Measurements from ENCODE around the gene C5orf58.
"Not testable (repeated sequence)": the region's sequence is repeated elsewhere in the genome, so short reads cannot be mapped to it uniquely, and the experiment has no call there.

C5orf58 gene

GRCh38 chr5:170233358-170233892 lies 640 bp downstream of the C5orf58 start:
- H3K36me3 Mint-ChIP-seq (ENCODE audit: low read depth): no peaks in the 10 kb centered on the region
- intact Hi-C loops (cut with micrococcal nuclease): no loop called here
- no peak overlapping the region for H3K4me3 Mint-ChIP-seq
- H3K9me3 Mint-ChIP-seq: no peaks in the 10 kb centered on the region
- no peaks in the 10 kb centered on the region for H3K4me1 Mint-ChIP-seq (ENCODE audit: low read depth)
- H3K27me3 Mint-ChIP-seq: no peaks in the 10 kb centered on the region
- H3K27ac Mint-ChIP-seq: no peak overlapping the region

GRCh38 chr5:170235876-170236864 lies 3.4 kb downstream of the C5orf58 start:
- Mint-ChIP-seq H3K4me1 (ENCODE audit: low read depth) (no peaks in the 10 kb centered on the region), H3K27me3 (no peaks in the 10 kb centered on the region), H3K9me3 (no peaks in the 10 kb centered on the region), H3K4me3 (no peak overlapping the region), H3K27ac (no peak overlapping the region), H3K36me3 (ENCODE audit: low read depth) (no peaks in the 10 kb centered on the region)
- intact Hi-C loops (cut with micrococcal nuclease): no loop called here

GRCh38 chr5:170238456-170239196 lies 5.8 kb downstream of the C5orf58 start:
- no peaks in the 10 kb centered on the region for H3K27me3 Mint-ChIP-seq
- H3K4me3 Mint-ChIP-seq: no peak overlapping the region
- no peak overlapping the region for H3K27ac Mint-ChIP-seq
- intact Hi-C loops (cut with micrococcal nuclease): no loop called here
- no peaks in the 10 kb centered on the region for H3K4me1 Mint-ChIP-seq (ENCODE audit: low read depth)
- no peaks in the 10 kb centered on the region for H3K36me3 Mint-ChIP-seq (ENCODE audit: low read depth)
- H3K9me3 Mint-ChIP-seq: no peaks in the 10 kb centered on the region

GRCh38 chr5:170245436-170245835 lies 12.7 kb downstream of the C5orf58 start:
- H3K4me1 Mint-ChIP-seq (ENCODE audit: low read depth); intact Hi-C loops (cut with micrococcal nuclease); H3K27ac Mint-ChIP-seq; H3K27me3 Mint-ChIP-seq; H3K4me3 Mint-ChIP-seq: not testable (repeated sequence)
- H3K36me3 Mint-ChIP-seq (ENCODE audit: low read depth): peaks cover 59% of the 10 kb centered on the region
- peaks cover 20% of the 10 kb centered on the region for H3K9me3 Mint-ChIP-seq

- H3K27ac Mint-ChIP-seq: no peak overlapping the region
Measured at GRCh38 chr5:170246126-170246870, 13.5 kb downstream of the C5orf58 start.

GRCh38 chr5:170247363-170247762 lies 14.6 kb downstream of the C5orf58 start:
- Mint-ChIP-seq H3K4me1 (ENCODE audit: low read depth) (peaks cover 5% of the 10 kb centered on the region), H3K27ac (no peak overlapping the region), H3K4me3 (no peak overlapping the region), H3K36me3 (ENCODE audit: low read depth) (peaks cover 78% of the 10 kb centered on the region), H3K9me3 (peaks cover 20% of the 10 kb centered on the region), H3K27me3 (no peaks in the 10 kb centered on the region)
- intact Hi-C loops (cut with micrococcal nuclease): no loop called here

More at GRCh38 chr5:170246126-170246870, 13.5 kb downstream of the C5orf58 start:
- Mint-ChIP-seq H3K9me3 (peaks cover 20% of the 10 kb centered on the region), H3K4me3 (no peak overlapping the region), H3K27me3 (no peaks in the 10 kb centered on the region), H3K36me3 (ENCODE audit: low read depth) (peaks cover 67% of the 10 kb centered on the region), H3K4me1 (ENCODE audit: low read depth) (peaks cover 5% of the 10 kb centered on the region)
- intact Hi-C loops (cut with micrococcal nuclease): no loop called here

- no peak overlapping the region for H3K27ac Mint-ChIP-seq
Measured at GRCh38 chr5:170248172-170248930, 15.6 kb downstream of the C5orf58 start.

GRCh38 chr5:170248931-170249227 lies 16.1 kb downstream of the C5orf58 start:
- H3K9me3 Mint-ChIP-seq: peaks cover 20% of the 10 kb centered on the region
- H3K4me3 Mint-ChIP-seq; H3K27me3 Mint-ChIP-seq; H3K4me1 Mint-ChIP-seq (ENCODE audit: low read depth); H3K27ac Mint-ChIP-seq; intact Hi-C loops (cut with micrococcal nuclease): not testable (repeated sequence)
- peaks cover 93% of the 10 kb centered on the region for H3K36me3 Mint-ChIP-seq (ENCODE audit: low read depth)

More at GRCh38 chr5:170248172-170248930, 15.6 kb downstream of the C5orf58 start:
- intact Hi-C loops (cut with micrococcal nuclease): no loop called here
- Mint-ChIP-seq H3K4me3 (no peak overlapping the region), H3K36me3 (ENCODE audit: low read depth) (peaks cover 88% of the 10 kb centered on the region), H3K4me1 (ENCODE audit: low read depth) (peaks cover 5% of the 10 kb centered on the region), H3K27me3 (no peaks in the 10 kb centered on the region), H3K9me3 (peaks cover 20% of the 10 kb centered on the region)

- no peaks in the 10 kb centered on the region for H3K27me3 Mint-ChIP-seq
- H3K36me3 Mint-ChIP-seq (ENCODE audit: low read depth): peaks cover 98% of the 10 kb centered on the region
- peaks cover 7% of the 10 kb centered on the region for H3K4me1 Mint-ChIP-seq (ENCODE audit: low read depth)
- H3K27ac Mint-ChIP-seq: no peak overlapping the region
- no peak overlapping the region for H3K4me3 Mint-ChIP-seq
- intact Hi-C loops (cut with micrococcal nuclease): no loop called here
- H3K9me3 Mint-ChIP-seq: peaks cover 18% of the 10 kb centered on the region
Measured at GRCh38 chr5:170249355-170249754, 16.6 kb downstream of the C5orf58 start.

GRCh38 chr5:170250810-170251317 lies 18.1 kb downstream of the C5orf58 start:
- H3K9me3 Mint-ChIP-seq: peaks cover 6% of the 10 kb centered on the region
- intact Hi-C loops (cut with micrococcal nuclease): no loop called here
- H3K4me3 Mint-ChIP-seq: no peak overlapping the region
- H3K36me3 Mint-ChIP-seq (ENCODE audit: low read depth): peaks cover 100% of the 10 kb centered on the region
- no peak overlapping the region for H3K27ac Mint-ChIP-seq
- H3K27me3 Mint-ChIP-seq: no peaks in the 10 kb centered on the region
- peaks cover 10% of the 10 kb centered on the region for H3K4me1 Mint-ChIP-seq (ENCODE audit: low read depth)

- H3K36me3 Mint-ChIP-seq (ENCODE audit: low read depth): peaks cover 100% of the 10 kb centered on the region
- no peak overlapping the region for H3K27ac Mint-ChIP-seq
- H3K27me3 Mint-ChIP-seq: no peaks in the 10 kb centered on the region
Measured at GRCh38 chr5:170251462-170251861, 18.7 kb downstream of the C5orf58 start.

GRCh38 chr5:170252109-170252508 lies 19.3 kb downstream of the C5orf58 start:
- H3K27ac Mint-ChIP-seq: no peak overlapping the region
- H3K4me1 Mint-ChIP-seq (ENCODE audit: low read depth): peaks cover 16% of the 10 kb centered on the region
- intact Hi-C loops (cut with micrococcal nuclease): no loop called here
- peaks cover 100% of the 10 kb centered on the region for H3K36me3 Mint-ChIP-seq (ENCODE audit: low read depth)
- no peak overlapping the region for H3K4me3 Mint-ChIP-seq
- H3K9me3 Mint-ChIP-seq: no peaks in the 10 kb centered on the region
- H3K27me3 Mint-ChIP-seq: no peaks in the 10 kb centered on the region

More at GRCh38 chr5:170251462-170251861, 18.7 kb downstream of the C5orf58 start:
- peaks cover under 1% of the 10 kb centered on the region for H3K9me3 Mint-ChIP-seq
- no peak overlapping the region for H3K4me3 Mint-ChIP-seq
- H3K4me1 Mint-ChIP-seq (ENCODE audit: low read depth): peaks cover 10% of the 10 kb centered on the region
- intact Hi-C loops (cut with micrococcal nuclease): no loop called here

Data from dendritic cell treated with granulocyte-macrophage colony-stimulating factor and Interleukin-4, amounts not matched to agents 40 ng/mL and 50 ng/mL, for 4 days (primary cell).